ENCODE results near the gene SLC47A1.

DNA sequence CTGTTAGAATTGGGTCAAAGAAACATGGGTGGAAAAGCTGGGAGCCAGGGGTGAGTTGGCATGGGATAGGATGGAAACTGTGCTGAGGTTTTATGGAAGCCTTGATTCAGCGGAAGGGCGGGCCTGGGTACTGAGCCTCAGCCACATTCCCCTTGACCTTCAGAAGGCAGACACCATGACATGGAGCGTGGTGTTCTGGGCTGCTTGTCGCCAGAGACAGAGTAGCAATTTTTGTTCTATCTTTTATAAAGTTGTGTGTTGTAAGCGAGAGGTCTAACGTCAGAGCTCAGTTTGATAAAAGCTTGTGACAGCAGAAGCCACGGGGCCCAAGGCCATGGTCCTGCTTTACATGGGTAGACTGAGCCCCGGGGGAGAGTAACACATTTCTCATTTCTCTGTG lies 50.2 kb downstream of the SLC47A1 start:
- TF ChIP-seq POLR2AphosphoS5 (IDR thresholded peaks at IDR 0.05; ENCODE audit: low read depth, low read length): no peak
- no peak for TF ChIP-seq POLR2A (IDR thresholded peaks at IDR 0.05; ENCODE audit: low read depth, low read length)
- TF ChIP-seq TAF1 (IDR thresholded peaks at IDR 0.05; ENCODE audit: low read depth, low read length): no peak
- no peak for TF ChIP-seq SPI1 (IDR thresholded peaks at IDR 0.05; ENCODE audit: low read depth, low read length)
- no peak for TF ChIP-seq PAX5 (IDR thresholded peaks at IDR 0.05; ENCODE audit: insufficient read depth, low read length, severe bottlenecking)
- no peak for TF ChIP-seq POU2F2 (IDR thresholded peaks at IDR 0.05; ENCODE audit: low read depth, low read length)
